ENCODE measurements around the gene CCL13.

CCL13 gene

DNA sequence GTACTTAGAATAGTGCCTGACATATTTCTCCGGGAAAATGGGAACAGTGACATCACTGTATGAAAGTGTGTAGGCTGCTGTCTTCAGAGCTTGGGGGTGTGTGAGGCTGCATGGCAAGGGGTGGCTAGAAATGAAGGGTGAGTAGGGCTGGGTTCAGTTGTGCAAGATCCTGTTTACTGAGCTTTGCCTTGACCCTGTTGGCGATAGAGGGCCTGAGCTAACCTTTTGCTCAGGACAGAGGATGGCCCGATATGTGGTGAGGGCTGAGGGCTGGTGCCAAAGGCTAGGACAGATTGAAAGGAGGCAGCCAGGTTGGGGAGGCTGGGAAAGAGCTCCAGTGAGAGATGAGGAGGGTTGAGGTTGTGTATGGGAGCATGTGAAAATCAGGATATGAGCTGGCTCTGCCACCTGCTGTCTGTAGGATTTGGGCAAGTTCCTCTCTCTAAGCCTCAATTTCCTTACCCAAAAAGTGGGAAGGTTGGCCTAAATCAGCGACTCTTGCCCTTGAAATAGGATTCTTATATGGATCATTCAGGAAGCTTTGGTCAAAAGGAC is 12.7 kb downstream of the CCL13 start:
- DNase-seq: no peak
- Histone ChIP-seq H3K27me3 (replicated peaks; ENCODE audit: control insufficient read depth, insufficient read depth, low read length, poor library complexity, severe bottlenecking) (no peaks in the 10 kb centered on the region), H3K36me3 (ENCODE audit: control insufficient read depth, insufficient read depth, low read length) (no peaks in the 10 kb centered on the region), H3K9me3 (ENCODE audit: control insufficient read depth, low read length) (no peaks in the 10 kb centered on the region), H3K4me3 (ENCODE audit: insufficient read depth, low read depth, low read length, poor library complexity, severe bottlenecking) (no peak overlapping the region), H3K27ac (ENCODE audit: insufficient read depth, low read length, poor library complexity, severe bottlenecking) (no peak overlapping the region), H3K4me1 (ENCODE audit: control insufficient read depth, insufficient read depth, low read length, poor library complexity, severe bottlenecking) (no peaks in the 10 kb centered on the region)

DNA sequence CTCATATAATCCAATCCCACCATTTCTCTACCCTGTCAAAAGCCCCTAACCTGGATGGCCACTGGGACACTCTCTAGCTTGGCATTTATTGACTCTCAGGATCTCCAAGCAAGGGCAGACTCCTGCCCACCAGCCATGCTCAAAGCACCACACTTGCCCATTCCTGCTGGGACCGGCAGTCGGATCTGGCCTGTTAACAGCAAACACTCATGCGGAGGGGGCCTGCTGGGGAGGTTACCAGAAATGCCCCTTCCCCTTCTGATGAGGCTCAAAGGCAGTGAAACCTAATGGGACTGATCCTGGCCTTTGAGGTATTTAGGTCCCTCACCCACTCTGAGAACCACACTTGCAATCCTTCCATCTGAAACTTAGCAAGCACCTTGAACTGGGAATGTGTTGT is 13.3 kb downstream of the CCL13 start:
- no peak overlapping the region for H3K4me3 ChIP-seq (ENCODE audit: insufficient read depth, low read depth, low read length, poor library complexity, severe bottlenecking)
- H3K36me3 ChIP-seq (ENCODE audit: control insufficient read depth, insufficient read depth, low read length): no peaks in the 10 kb centered on the region

DNA sequence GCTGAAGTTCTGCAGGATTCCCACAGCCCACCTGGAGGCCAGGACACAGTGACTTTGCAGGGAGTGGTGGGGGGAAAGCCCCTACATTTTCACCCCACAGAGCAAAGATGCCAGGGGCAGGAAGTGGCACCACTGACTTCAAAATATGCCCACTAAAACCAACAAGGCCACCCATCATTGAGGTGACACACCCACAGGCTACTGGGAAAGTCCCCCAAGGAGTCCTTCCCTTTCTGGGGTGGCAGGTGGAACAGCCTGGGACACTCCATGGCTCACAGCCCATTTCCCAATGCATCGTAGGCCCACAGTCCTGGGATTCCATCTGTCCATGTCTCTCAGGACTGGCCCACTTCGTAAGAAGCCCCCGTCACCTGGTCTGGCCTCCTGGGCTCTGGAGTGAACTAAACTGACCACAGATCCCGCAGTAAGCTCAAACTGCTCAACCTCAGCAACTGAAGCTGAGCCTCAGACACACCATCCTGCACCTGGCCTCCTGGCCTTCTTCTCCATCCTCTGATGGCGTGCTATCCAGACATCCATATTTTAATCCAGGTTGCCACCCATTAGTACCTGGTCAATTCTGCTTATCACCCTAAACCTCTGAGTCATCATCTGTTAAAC is 14.2 kb downstream of the CCL13 start:
- DNase-seq: no peak

More for the DNA sequence above, 13.3 kb downstream of the CCL13 start:
- Histone ChIP-seq H3K4me1 (ENCODE audit: control insufficient read depth, insufficient read depth, low read length, poor library complexity, severe bottlenecking) (no peaks in the 10 kb centered on the region), H3K27me3 (replicated peaks; ENCODE audit: control insufficient read depth, insufficient read depth, low read length, poor library complexity, severe bottlenecking) (no peaks in the 10 kb centered on the region), H3K27ac (ENCODE audit: insufficient read depth, low read length, poor library complexity, severe bottlenecking) (no peak overlapping the region), H3K9me3 (ENCODE audit: control insufficient read depth, low read length) (no peaks in the 10 kb centered on the region)
- no peak for DNase-seq

GRCh38 chr17:34370997-34371395 is 14.7 kb downstream of the CCL13 start:
- Histone ChIP-seq H3K4me3 (ENCODE audit: insufficient read depth, low read depth, low read length, poor library complexity, severe bottlenecking) (no peak overlapping the region), H3K4me1 (ENCODE audit: control insufficient read depth, insufficient read depth, low read length, poor library complexity, severe bottlenecking) (no peaks in the 10 kb centered on the region), H3K27me3 (replicated peaks; ENCODE audit: control insufficient read depth, insufficient read depth, low read length, poor library complexity, severe bottlenecking) (no peaks in the 10 kb centered on the region), H3K27ac (ENCODE audit: insufficient read depth, low read length, poor library complexity, severe bottlenecking) (no peak overlapping the region), H3K9me3 (ENCODE audit: control insufficient read depth, low read length) (no peaks in the 10 kb centered on the region), H3K36me3 (ENCODE audit: control insufficient read depth, insufficient read depth, low read length) (no peaks in the 10 kb centered on the region)
- no peak for DNase-seq

More for the DNA sequence above, 14.2 kb downstream of the CCL13 start:
- no peaks in the 10 kb centered on the region for H3K4me1 ChIP-seq (ENCODE audit: control insufficient read depth, insufficient read depth, low read length, poor library complexity, severe bottlenecking)
- H3K36me3 ChIP-seq (ENCODE audit: control insufficient read depth, insufficient read depth, low read length): no peaks in the 10 kb centered on the region
- no peak overlapping the region for H3K27ac ChIP-seq (ENCODE audit: insufficient read depth, low read length, poor library complexity, severe bottlenecking)
- no peaks in the 10 kb centered on the region for H3K27me3 ChIP-seq (replicated peaks; ENCODE audit: control insufficient read depth, insufficient read depth, low read length, poor library complexity, severe bottlenecking)
- H3K9me3 ChIP-seq (ENCODE audit: control insufficient read depth, low read length): no peaks in the 10 kb centered on the region
- H3K4me3 ChIP-seq (ENCODE audit: insufficient read depth, low read depth, low read length, poor library complexity, severe bottlenecking): no peak overlapping the region

GRCh38 chr17:34371405-34372100 is 15.3 kb downstream of the CCL13 start:
- no peak overlapping the region for H3K4me3 ChIP-seq (ENCODE audit: insufficient read depth, low read depth, low read length, poor library complexity, severe bottlenecking)
- H3K36me3 ChIP-seq (ENCODE audit: control insufficient read depth, insufficient read depth, low read length): no peaks in the 10 kb centered on the region
- no peak for DNase-seq
- H3K27ac ChIP-seq (ENCODE audit: insufficient read depth, low read length, poor library complexity, severe bottlenecking): no peak overlapping the region
- no peaks in the 10 kb centered on the region for H3K27me3 ChIP-seq (replicated peaks; ENCODE audit: control insufficient read depth, insufficient read depth, low read length, poor library complexity, severe bottlenecking)
- H3K9me3 ChIP-seq (ENCODE audit: control insufficient read depth, low read length): no peaks in the 10 kb centered on the region
- no peaks in the 10 kb centered on the region for H3K4me1 ChIP-seq (ENCODE audit: control insufficient read depth, insufficient read depth, low read length, poor library complexity, severe bottlenecking)

- no peaks in the 10 kb centered on the region for H3K9me3 ChIP-seq (ENCODE audit: control insufficient read depth, low read length)
- H3K4me1 ChIP-seq (ENCODE audit: control insufficient read depth, insufficient read depth, low read length, poor library complexity, severe bottlenecking): no peaks in the 10 kb centered on the region
- no peak for DNase-seq
Measured at GRCh38 chr17:34374457-34374856, 18.2 kb downstream of the CCL13 start.

DNA sequence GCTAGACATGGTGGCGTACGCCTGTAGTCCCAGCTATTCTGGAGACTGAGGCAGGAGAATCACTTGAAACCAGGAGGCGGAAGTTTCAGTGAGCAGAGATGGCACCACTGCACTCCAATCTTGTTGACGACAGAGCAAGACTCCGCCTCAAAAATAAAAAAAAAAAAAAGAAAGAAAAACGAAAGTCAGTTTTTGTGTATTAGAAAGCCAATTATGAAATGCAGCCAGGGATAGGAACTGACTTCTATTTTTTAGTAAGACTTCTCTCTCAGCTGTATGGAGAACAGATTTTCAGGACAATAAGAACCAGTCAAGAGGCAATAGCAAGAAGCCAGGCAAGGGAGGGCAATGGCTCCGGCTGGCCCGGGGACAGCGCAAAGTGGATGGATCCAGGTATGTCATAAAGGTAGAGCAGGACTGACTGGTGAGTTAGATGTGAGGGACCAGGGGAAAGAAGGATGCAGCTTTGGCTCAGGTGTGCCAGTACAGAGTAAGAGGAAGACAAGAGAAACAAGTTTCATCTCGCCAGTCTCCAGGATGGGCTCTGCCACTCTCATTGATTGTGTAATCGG is 19.2 kb downstream of the CCL13 start:
- Histone ChIP-seq H3K27me3 (replicated peaks; ENCODE audit: control insufficient read depth, insufficient read depth, low read length, poor library complexity, severe bottlenecking) (no peaks in the 10 kb centered on the region), H3K27ac (ENCODE audit: insufficient read depth, low read length, poor library complexity, severe bottlenecking) (no peak overlapping the region), H3K36me3 (ENCODE audit: control insufficient read depth, insufficient read depth, low read length) (no peaks in the 10 kb centered on the region), H3K9me3 (ENCODE audit: control insufficient read depth, low read length) (no peaks in the 10 kb centered on the region), H3K4me1 (ENCODE audit: control insufficient read depth, insufficient read depth, low read length, poor library complexity, severe bottlenecking) (no peaks in the 10 kb centered on the region), H3K4me3 (ENCODE audit: insufficient read depth, low read depth, low read length, poor library complexity, severe bottlenecking) (no peak overlapping the region)
- DNase-seq: no peak

More at GRCh38 chr17:34374457-34374856, 18.2 kb downstream of the CCL13 start:
- Histone ChIP-seq H3K4me3 (ENCODE audit: insufficient read depth, low read depth, low read length, poor library complexity, severe bottlenecking) (no peak overlapping the region), H3K36me3 (ENCODE audit: control insufficient read depth, insufficient read depth, low read length) (no peaks in the 10 kb centered on the region), H3K27ac (ENCODE audit: insufficient read depth, low read length, poor library complexity, severe bottlenecking) (no peak overlapping the region), H3K27me3 (replicated peaks; ENCODE audit: control insufficient read depth, insufficient read depth, low read length, poor library complexity, severe bottlenecking) (no peaks in the 10 kb centered on the region)

GRCh38 chr17:34377078-34377823 is 21.0 kb downstream of the CCL13 start:
- Histone ChIP-seq H3K36me3 (ENCODE audit: control insufficient read depth, insufficient read depth, low read length) (no peaks in the 10 kb centered on the region), H3K4me3 (ENCODE audit: insufficient read depth, low read depth, low read length, poor library complexity, severe bottlenecking) (no peak overlapping the region), H3K4me1 (ENCODE audit: control insufficient read depth, insufficient read depth, low read length, poor library complexity, severe bottlenecking) (no peaks in the 10 kb centered on the region), H3K27ac (ENCODE audit: insufficient read depth, low read length, poor library complexity, severe bottlenecking) (no peak overlapping the region), H3K9me3 (ENCODE audit: control insufficient read depth, low read length) (no peaks in the 10 kb centered on the region), H3K27me3 (replicated peaks; ENCODE audit: control insufficient read depth, insufficient read depth, low read length, poor library complexity, severe bottlenecking) (no peaks in the 10 kb centered on the region)
- no peak for DNase-seq

DNA sequence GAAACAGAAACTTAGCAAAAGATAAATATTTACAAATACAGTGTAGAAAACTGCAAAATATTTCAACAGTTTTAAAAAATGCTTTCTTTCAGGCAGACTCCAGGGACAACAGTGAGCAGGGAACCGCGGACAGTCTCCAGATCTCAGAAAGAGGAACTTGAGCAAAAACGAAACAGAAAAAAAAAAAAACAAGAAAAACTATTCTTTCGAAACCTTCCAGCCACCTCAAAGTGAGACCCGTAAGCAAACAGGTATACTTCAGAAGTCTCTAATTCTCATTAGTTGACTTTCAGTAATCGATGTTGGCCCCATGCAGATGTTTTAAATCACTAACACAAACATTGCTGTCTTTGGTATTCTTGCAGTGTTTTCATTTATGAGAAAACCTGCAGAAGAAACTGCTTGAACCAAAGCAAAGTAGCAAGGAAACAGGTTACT is 22.4 kb downstream of the CCL13 start:
- Histone ChIP-seq H3K9me3 (ENCODE audit: control insufficient read depth, low read length) (no peaks in the 10 kb centered on the region), H3K27me3 (replicated peaks; ENCODE audit: control insufficient read depth, insufficient read depth, low read length, poor library complexity, severe bottlenecking) (no peaks in the 10 kb centered on the region), H3K4me3 (ENCODE audit: insufficient read depth, low read depth, low read length, poor library complexity, severe bottlenecking) (no peak overlapping the region), H3K36me3 (ENCODE audit: control insufficient read depth, insufficient read depth, low read length) (no peaks in the 10 kb centered on the region), H3K27ac (ENCODE audit: insufficient read depth, low read length, poor library complexity, severe bottlenecking) (no peak overlapping the region), H3K4me1 (ENCODE audit: control insufficient read depth, insufficient read depth, low read length, poor library complexity, severe bottlenecking) (no peaks in the 10 kb centered on the region)
- no peak for DNase-seq
